Endodermal cell (in vitro differentiated cells): ENCODE data around the gene MEIKIN. TPM values are rescaled to one million over a fixed set of nuclear protein-coding genes. Genes with fewer than 3 reads are reported as not detected.

ENCODE experiments used
- DNase-seq: peaks from one replicate; pipeline ENCODE4 v3.0.0-alpha.2; 2017
- H3K27ac ChIP-seq: 2 replicates; pipeline ENCODE4 v1.5.1; 2013; ENCODE audit warnings: mild to moderate bottlenecking, low read depth, low read length, moderate library complexity
- H3K27me3 ChIP-seq: 2 replicates; pipeline ENCODE4 v1.6.1; 2013; ENCODE audit warnings: mild to moderate bottlenecking, low read length, moderate library complexity; ENCODE audit not compliant: insufficient read depth, control insufficient read depth, poor library complexity, severe bottlenecking
- H3K36me3 ChIP-seq: 2 replicates; pipeline ENCODE4 v1.7.0; 2013; ENCODE audit warnings: mild to moderate bottlenecking, low read length, moderate library complexity; ENCODE audit not compliant: control insufficient read depth, insufficient read depth
- H3K4me1 ChIP-seq: one replicate; pipeline ENCODE4 v1.7.0; 2013; ENCODE audit warnings: low read length; ENCODE audit not compliant: control insufficient read depth, insufficient read depth
- H3K4me3 ChIP-seq: 2 replicates; pipeline ENCODE4 v1.5.1; 2013; ENCODE audit warnings: mild to moderate bottlenecking, low read length, moderate library complexity
- H3K9ac ChIP-seq: 2 replicates; pipeline ENCODE4 v1.6.1; 2013; ENCODE audit warnings: mild to moderate bottlenecking, low read length, moderate library complexity; ENCODE audit not compliant: poor library complexity, severe bottlenecking; ENCODE audit errors: extremely low read depth
- H3K9me3 ChIP-seq: 2 replicates; pipeline ENCODE4 v1.6.1; 2013; ENCODE audit warnings: mild to moderate bottlenecking, low read length, moderate library complexity; ENCODE audit not compliant: control insufficient read depth
- H3K27ac Mint-ChIP-seq: 2 replicates; pipeline ENCODE4 v1.8.0; 2020; ENCODE audit warnings: mixed read lengths
- H3K27me3 Mint-ChIP-seq: 2 replicates; pipeline ENCODE4 v1.8.0; 2021; ENCODE audit warnings: mild to moderate bottlenecking, mixed read lengths; ENCODE audit not compliant: insufficient read depth
- H3K36me3 Mint-ChIP-seq: 2 replicates; pipeline ENCODE4 v1.8.0; 2020; ENCODE audit warnings: low read depth, mixed read lengths
- H3K4me1 Mint-ChIP-seq: 2 replicates; pipeline ENCODE4 v1.8.0; 2020; ENCODE audit warnings: mixed read lengths
- H3K4me3 Mint-ChIP-seq: 2 replicates; pipeline ENCODE4 v1.8.0; 2020; ENCODE audit warnings: mild to moderate bottlenecking, moderate library complexity, mixed read lengths
- H3K9me3 Mint-ChIP-seq: 2 replicates; pipeline ENCODE4 v1.8.0; 2020; ENCODE audit warnings: mild to moderate bottlenecking, mixed read lengths
- CTCF ChIP-seq: fragments of 200-600 bp; sonication (generic); conservative IDR thresholded peaks from 2 replicates; pipeline ENCODE4 v1.5.0; 2021; ENCODE audit warnings: antibody characterized with exemption, mild to moderate bottlenecking
- WGBS, 2 experiments: methylation state at CpG; one replicate each; pipeline versions ENCODE4 v1.1.5 to v1.1.7; 2013; ENCODE audit warnings: missing lambda C conversion rate in 2 of 2, mixed read lengths in 1 of 2; ENCODE audit not compliant: insufficient coverage in 1 of 2, insufficient read length in 1 of 2; 5-methylcytosine and 5-hydroxymethylcytosine counted together
- total RNA-seq, 2 donors: library from RNA; stranded (reverse); fragmentation: NEBNext Ultra II Directional in 1 of 2; extraction: Animal tissue kit (Norgen Biotek cat#: 25700) in 1 of 2; gene quantifications; 2 replicates in 1 of 2; 3 replicates in 1 of 2; pipeline ENCODE4 v1.2.1, GENCODE V29; 2021

The MEIKIN gene
- total RNA-seq, 2 donors from 2014 or later, result not detected

GRCh38 chr5:131763968-131764367 is 181.5 kb downstream of the MEIKIN start:
- H3K27ac Mint-ChIP-seq, result no peak overlapping the region
- Histone ChIP-seq H3K4me1 (no peaks in the 10 kb centered on the region), H3K9ac (no peak overlapping the region), H3K36me3 (no peaks in the 10 kb centered on the region), H3K27ac (no peak overlapping the region), H3K27me3 (no peaks in the 10 kb centered on the region), H3K4me3 (no peak overlapping the region), H3K9me3 (peaks cover 17% of the 10 kb centered on the region)
- WGBS, 2 experiments, result 93 to 94% methylated on average over 3 of the region's 3 CpGs
- H3K4me1 Mint-ChIP-seq, result peaks cover 5% of the 10 kb centered on the region
- no peak for DNase-seq
- TF ChIP-seq CTCF, result no peak
- no peaks in the 10 kb centered on the region for H3K27me3 Mint-ChIP-seq
- peaks cover 16% of the 10 kb centered on the region for H3K9me3 Mint-ChIP-seq
- H3K4me3 Mint-ChIP-seq, result no peak overlapping the region
- peaks cover 28% of the 10 kb centered on the region for H3K36me3 Mint-ChIP-seq

GRCh38 chr5:131760793-131761192 is 184.7 kb downstream of the MEIKIN start:
- no peaks in the 10 kb centered on the region for H3K27me3 Mint-ChIP-seq
- H3K4me1 Mint-ChIP-seq, result peaks cover 13% of the 10 kb centered on the region
- Histone ChIP-seq H3K36me3 (no peaks in the 10 kb centered on the region), H3K9me3 (peaks cover 17% of the 10 kb centered on the region), H3K4me1 (no peaks in the 10 kb centered on the region), H3K27me3 (no peaks in the 10 kb centered on the region), H3K27ac (no peak overlapping the region), H3K4me3 (no peak overlapping the region), H3K9ac (no peak overlapping the region)
- DNase-seq, result no peak
- no peak overlapping the region for H3K4me3 Mint-ChIP-seq
- no peak overlapping the region for H3K27ac Mint-ChIP-seq
- 100% methylated on average over 2 of the region's 2 CpGs; no CpG with 5 or more reads in 1 of the 2 experiments for WGBS, 2 experiments
- no peak for TF ChIP-seq CTCF
- H3K9me3 Mint-ChIP-seq, result peaks cover 16% of the 10 kb centered on the region
- H3K36me3 Mint-ChIP-seq, result peaks cover 24% of the 10 kb centered on the region

- H3K36me3 Mint-ChIP-seq, result peaks cover 16% of the 10 kb centered on the region
- Histone ChIP-seq H3K36me3 (no peaks in the 10 kb centered on the region), H3K4me3 (no peak overlapping the region), H3K9ac (no peak overlapping the region), H3K27me3 (no peaks in the 10 kb centered on the region), H3K4me1 (no peaks in the 10 kb centered on the region), H3K9me3 (peaks cover 14% of the 10 kb centered on the region), H3K27ac (no peak overlapping the region)
- WGBS, 2 experiments, result 100% methylated on average over 1 of the region's 1 CpG
- H3K27ac Mint-ChIP-seq, result no peak overlapping the region
- no peaks in the 10 kb centered on the region for H3K27me3 Mint-ChIP-seq
- H3K4me3 Mint-ChIP-seq, result no peak overlapping the region
- peaks cover 13% of the 10 kb centered on the region for H3K4me1 Mint-ChIP-seq
- no peak for TF ChIP-seq CTCF
- peaks cover 13% of the 10 kb centered on the region for H3K9me3 Mint-ChIP-seq
- no peak for DNase-seq
Observed at GRCh38 chr5:131759704-131760103, 185.8 kb downstream of the MEIKIN start.
